ENCODE results near the gene VWA7. TPM values are rescaled to one million over a fixed set of nuclear protein-coding genes. Genes with fewer than 3 reads are reported as not detected.
A peak's percentile ranks its signal among the peaks of the same experiment; 100 is the strongest.

The VWA7 gene
- total RNA-seq, 1 donor: 0.31 TPM

DNA sequence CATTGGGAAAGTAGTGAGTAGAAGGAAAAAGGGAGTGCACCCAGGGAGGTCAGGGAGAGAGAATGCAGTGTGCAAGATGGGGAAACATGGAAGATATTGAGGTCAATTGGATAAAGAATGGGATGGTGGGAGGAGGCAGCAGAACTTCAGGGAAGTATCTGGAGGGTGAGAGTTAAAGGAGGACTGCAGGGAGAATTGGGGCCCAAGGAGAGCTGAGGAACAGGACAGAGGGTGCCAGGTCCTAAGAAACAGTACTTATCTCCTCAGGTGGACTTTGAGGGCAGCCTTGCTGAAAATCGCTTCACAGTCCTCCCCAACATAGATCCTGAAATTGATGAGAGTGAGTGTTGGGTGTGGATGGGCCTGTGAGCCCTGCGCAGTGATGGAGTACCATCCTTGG, 18.8 kb downstream of the VWA7 start:
- no peak overlapping the region for H3K4me3 ChIP-seq (ENCODE audit: low read length)
- H3K9me3 ChIP-seq (ENCODE audit: low read depth, low read length): no peaks in the 10 kb centered on the region
- no peaks in the 10 kb centered on the region for H3K4me1 ChIP-seq (ENCODE audit: insufficient read depth, low read length)
- no peaks in the 10 kb centered on the region for H3K27me3 ChIP-seq (ENCODE audit: insufficient read depth, low read length)

DNA sequence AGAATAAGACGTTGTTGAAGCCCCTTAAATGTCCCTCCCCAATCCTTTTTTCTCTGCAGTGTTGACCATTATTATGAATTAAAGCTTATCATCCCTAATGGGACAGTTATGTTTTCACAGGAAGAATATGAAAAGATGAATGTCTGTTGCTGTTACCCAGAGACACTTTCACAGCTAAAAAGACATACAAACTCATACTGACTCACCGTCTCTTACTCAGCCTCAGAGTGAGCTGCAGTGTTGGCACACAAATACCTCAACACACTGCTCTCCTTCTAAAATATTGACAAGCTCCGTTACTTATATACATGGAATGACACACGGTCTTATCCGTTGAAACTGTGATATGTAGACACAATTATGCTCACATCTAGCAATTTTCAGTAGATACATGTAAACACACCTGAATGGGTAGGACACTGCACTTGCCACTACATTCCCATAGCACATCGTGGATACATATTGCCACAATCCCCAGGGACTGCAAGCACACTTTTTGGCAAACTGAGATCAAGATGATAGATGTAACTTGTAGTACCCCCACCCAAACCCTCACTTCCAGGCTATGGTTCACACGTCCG, 24.3 kb downstream of the VWA7 start:
- no peaks in the 10 kb centered on the region for H3K9me3 ChIP-seq (ENCODE audit: low read depth, low read length)
- no peaks in the 10 kb centered on the region for H3K4me1 ChIP-seq (ENCODE audit: insufficient read depth, low read length)
- no peak overlapping the region for H3K4me3 ChIP-seq (ENCODE audit: low read length)
- no peaks in the 10 kb centered on the region for H3K27me3 ChIP-seq (ENCODE audit: insufficient read depth, low read length)

DNA sequence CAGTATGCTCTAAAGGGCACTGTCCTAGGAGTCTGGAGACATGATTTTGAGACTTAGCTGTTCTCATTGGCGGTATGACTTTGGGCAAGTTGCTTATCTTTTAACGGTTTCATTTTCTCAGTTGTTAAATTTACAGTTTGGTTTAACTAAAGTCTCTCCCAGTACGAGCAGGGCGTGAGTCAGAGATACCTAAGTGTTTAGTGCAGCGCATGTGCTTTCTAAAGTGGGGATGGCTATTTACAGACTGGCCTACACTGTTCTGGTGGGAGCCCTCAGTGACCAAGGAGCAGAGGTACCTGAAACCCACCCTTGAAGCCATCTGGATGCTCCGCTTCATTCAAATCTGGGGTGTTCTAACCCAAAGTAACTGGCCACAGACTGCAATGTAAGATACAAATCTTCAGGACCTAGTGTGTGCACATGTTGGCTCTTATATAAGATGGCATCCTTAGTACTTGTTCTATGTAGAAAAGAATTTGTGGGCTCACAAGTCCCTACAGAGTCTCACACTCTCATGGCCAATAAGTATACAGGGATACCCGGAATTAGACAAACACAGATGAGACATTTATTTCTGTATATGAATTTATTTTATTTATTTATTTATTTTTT, 26.6 kb downstream of the VWA7 start:
- Histone ChIP-seq H3K27me3 (ENCODE audit: insufficient read depth, low read length) (no peaks in the 10 kb centered on the region), H3K9me3 (ENCODE audit: low read depth, low read length) (no peaks in the 10 kb centered on the region), H3K4me1 (ENCODE audit: insufficient read depth, low read length) (no peaks in the 10 kb centered on the region), H3K4me3 (ENCODE audit: low read length) (no peak overlapping the region)

DNA sequence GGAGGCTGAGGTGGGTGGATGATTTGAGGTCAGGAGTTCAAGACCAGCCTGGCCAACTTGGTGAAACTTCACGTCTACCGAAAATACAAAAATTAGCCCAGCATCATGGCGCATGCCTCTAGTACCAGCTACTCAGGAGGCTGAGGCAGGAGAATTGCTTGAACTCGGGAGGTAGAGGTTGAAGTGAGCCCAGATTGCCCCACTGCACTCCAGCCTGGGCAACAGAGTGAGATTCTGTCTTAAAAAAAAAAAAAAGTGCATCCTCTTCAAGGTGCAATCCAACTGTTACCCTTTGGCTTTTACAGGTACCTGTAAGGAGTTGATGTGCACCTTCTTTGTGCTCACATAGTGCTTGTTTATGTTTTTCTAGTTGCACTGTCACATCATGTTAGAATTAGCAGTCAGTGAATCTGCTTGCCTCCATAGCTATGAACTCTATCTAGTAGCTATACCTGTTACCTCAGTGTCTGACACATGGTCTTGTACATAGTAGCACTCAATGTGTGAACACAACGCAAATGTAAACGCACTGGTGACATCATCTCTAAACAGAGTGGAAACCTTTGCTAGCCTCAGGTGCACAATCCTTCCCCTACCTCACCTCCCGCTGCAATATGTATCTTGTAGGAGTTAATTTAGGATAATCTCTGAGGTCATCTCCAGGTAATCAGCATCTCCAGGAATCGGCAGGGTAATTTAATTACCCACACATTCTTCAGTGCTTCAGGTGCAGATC, 27.7 kb downstream of the VWA7 start:
- no peak overlapping the region for H3K4me3 ChIP-seq (ENCODE audit: low read length)
- H3K9me3 ChIP-seq (ENCODE audit: low read depth, low read length): no peaks in the 10 kb centered on the region
- H3K4me1 ChIP-seq (ENCODE audit: insufficient read depth, low read length): no peaks in the 10 kb centered on the region
- no peaks in the 10 kb centered on the region for H3K27me3 ChIP-seq (ENCODE audit: insufficient read depth, low read length)

DNA sequence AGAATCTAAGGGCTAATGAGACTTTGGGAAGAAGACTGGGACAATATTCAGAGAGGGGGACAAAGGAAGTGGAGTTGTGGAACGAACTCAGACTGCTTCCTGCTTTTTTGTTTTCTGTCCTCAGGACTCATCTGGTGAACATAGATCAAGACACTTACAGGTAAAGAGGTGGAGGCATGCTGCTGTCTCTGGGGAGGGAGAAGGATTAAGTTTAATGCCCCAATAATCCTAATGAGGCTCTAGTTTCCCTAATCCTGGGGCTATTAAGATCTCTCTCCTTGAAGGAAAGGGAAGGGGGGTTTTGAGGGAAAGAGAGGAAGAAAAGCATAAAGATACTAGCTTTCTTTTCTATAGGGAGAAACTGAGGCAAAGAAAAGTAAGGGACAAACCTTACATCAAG, 32.7 kb downstream of the VWA7 start:
- no peak overlapping the region for H3K4me3 ChIP-seq (ENCODE audit: low read length)
- H3K27me3 ChIP-seq (ENCODE audit: insufficient read depth, low read length): no peaks in the 10 kb centered on the region
- H3K9me3 ChIP-seq (ENCODE audit: low read depth, low read length): no peaks in the 10 kb centered on the region
- peaks cover 12% of the 10 kb centered on the region for H3K4me1 ChIP-seq (ENCODE audit: insufficient read depth, low read length)

DNA sequence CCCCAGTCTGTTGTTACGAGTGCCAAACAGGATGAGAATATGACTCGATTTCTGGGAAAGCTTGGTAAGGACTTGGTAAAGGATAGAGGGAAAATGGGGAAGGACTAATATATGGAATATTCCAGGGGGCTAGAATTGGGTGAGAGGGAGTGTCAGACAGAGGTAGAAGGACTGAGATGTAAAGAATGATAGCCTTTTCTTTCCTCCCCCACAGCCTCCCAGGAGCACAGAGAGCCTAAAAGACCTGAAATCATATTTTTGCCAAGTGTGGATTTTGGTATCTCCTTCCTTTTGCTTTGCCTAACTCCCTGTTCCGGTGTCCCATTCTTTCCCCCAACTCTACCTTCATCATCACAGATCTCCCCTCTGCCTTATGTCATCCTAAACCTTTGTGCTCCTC, 34.2 kb downstream of the VWA7 start:
- peaks cover 27% of the 10 kb centered on the region for H3K4me1 ChIP-seq (ENCODE audit: insufficient read depth, low read length)
- H3K27me3 ChIP-seq (ENCODE audit: insufficient read depth, low read length): no peaks in the 10 kb centered on the region
- no peaks in the 10 kb centered on the region for H3K9me3 ChIP-seq (ENCODE audit: low read depth, low read length)
- H3K4me3 ChIP-seq (ENCODE audit: low read length): no peak overlapping the region

DNA sequence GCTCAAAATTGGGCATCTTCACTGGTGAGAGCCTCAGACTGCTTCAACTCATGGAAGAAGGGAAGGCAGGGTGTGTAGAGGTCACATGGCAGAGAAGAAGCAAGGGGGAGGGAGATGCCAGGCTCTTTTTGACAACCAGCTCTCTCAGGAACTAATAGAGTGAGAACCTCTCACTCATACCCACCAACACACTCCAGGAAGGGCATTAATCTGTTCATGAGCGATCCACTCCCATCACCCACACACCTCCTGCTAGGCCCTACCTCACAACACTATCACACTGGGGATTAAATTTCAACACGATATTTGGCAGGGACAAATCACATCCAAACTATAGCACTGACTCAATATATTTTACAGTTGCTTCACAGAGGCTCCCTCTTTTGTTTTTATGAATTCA, 35.3 kb downstream of the VWA7 start:
- H3K4me1 ChIP-seq (ENCODE audit: insufficient read depth, low read length): peaks cover 38% of the 10 kb centered on the region
- no peaks in the 10 kb centered on the region for H3K9me3 ChIP-seq (ENCODE audit: low read depth, low read length)
- H3K27me3 ChIP-seq (ENCODE audit: insufficient read depth, low read length): no peaks in the 10 kb centered on the region
- no peak overlapping the region for H3K4me3 ChIP-seq (ENCODE audit: low read length)

DNA sequence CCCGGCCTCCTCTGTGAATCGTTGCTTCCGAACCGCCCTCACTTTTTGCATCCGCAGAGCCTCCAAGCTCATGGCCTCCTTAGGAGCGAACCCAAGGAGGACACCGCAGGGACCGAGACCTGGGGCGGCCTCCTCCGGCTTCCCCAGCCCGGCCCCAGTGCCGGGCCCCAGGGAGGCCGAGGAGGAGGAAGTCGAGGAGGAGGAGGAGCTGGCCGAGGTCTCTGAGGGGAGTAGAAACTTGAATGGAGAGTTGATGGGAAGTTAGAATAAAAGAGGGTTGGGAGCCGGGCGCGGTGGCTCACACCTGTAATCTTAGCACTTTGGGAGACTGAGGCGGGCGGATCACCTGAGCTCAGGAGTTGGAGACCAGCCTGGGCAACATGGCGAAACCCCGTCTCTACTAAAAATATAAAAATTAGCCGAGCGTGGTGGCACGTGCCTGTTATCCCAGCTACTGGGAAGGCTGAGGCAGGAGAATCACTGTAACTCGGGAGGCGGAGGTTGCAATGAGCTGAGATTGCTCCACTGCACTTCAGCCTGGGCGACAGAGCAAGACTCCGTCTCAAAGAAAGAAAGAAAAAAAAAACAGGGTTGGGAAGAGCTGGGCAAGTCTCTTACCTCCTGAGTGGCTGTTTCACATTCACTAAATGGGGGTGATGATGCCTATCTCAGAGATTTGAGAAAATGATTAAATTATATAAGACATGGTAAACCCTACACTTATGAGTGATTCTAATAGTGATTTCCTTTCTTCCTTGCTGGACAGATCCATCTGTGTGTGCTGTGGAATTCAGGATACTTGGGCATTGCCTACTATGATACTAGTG, 36.5 kb downstream of the VWA7 start:
- Histone ChIP-seq H3K4me3 (ENCODE audit: low read length) (peak overlapping the region; percentile 64), H3K4me1 (ENCODE audit: insufficient read depth, low read length) (peaks cover 43% of the 10 kb centered on the region), H3K9me3 (ENCODE audit: low read depth, low read length) (no peaks in the 10 kb centered on the region), H3K27me3 (ENCODE audit: insufficient read depth, low read length) (no peaks in the 10 kb centered on the region)

DNA sequence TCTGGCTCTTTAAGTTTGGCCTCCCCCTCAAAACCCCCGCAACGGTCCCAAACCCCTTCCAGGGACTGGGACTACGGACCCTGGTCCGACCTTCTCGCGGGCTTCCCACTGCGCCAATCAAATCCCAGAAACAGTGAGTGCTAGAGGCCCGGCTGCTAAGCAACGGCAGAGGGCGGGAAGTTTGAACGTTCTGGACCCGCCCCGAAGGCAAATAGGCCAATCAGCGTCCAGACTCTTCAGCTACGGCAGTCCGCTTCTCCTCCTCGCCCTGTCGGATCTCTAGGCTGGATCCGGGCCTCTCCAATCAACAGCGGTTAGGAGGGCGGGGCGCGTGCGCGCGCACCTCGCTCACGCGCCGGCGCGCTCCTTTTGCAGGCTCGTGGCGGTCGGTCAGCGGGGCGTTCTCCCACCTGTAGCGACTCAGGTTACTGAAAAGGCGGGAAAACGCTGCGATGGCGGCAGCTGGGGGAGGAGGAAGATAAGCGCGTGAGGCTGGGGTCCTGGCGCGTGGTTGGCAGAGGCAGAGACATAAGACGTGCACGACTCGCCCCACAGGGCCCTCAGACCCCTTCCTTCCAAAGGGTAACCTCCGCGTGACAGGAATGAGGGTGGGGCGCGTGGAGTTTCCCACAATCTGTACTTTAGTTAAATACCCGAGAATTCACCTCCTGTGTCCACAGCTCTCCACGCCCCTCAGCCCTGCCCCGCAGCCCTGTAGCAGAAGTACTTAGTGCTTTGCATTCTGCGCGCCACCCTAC, 37.3 kb downstream of the VWA7 start, which contains the start of gene MSH5:
Gene MSH5, plus strand, starts transcription at position 367 of the 758 bp plus-strand sequence. CDS start 462 bp downstream, outside the sequence.
- peaks cover 43% of the 10 kb centered on the region for H3K4me1 ChIP-seq (ENCODE audit: insufficient read depth, low read length)
- no peaks in the 10 kb centered on the region for H3K9me3 ChIP-seq (ENCODE audit: low read depth, low read length)
- peak within 1 kb of the TSS; percentile 64 for H3K4me3 ChIP-seq (ENCODE audit: low read length)
- H3K27me3 ChIP-seq (ENCODE audit: insufficient read depth, low read length): no peaks in the 10 kb centered on the region

DNA sequence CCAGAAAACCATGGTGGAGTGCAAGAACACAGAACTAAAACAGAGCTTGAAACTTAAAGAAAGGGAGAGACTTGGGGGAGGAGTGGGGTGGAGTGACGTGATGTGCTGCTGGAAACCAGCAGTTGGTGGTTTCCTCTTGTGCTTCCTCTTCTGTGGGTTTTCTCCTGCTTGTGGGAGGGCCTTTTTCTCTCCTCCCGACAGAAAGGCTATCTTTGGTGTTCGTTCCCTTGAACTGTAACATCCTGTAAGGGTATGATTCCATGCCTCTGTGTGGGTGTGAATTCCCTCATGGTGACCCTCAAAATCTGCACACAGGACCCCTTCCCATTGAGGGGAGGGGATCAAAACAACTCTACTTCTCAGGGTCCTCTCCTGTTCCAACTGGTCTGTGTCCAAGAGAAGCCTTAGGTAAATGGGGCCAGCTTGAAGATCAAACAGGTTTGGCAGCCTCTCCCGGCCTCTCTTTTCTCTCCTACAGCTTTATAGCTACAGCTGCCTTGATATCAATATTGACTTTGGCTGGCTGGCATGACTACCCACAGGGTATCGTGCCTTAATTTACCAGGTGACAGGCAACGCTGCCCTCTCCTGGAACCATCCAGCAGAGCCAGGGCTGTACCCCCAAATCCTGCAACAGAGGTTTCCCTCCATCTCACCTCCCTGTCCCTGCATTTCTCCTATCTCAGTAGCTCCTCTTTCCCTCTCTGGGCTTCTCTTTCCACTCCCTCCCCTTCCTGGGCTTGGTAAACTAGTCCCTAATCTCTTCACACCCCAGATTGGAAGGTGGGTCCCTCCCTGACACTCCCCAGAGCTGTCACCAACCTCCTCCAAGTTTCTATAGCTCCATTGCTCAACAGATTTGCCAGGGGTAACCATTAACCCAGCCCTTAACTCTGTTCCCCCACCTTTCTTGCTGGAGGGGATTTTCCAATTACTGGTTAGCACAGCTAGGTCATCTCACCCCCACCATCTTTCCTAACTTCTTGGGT, 38.8 kb downstream of the VWA7 start:
- Histone ChIP-seq H3K27me3 (ENCODE audit: insufficient read depth, low read length) (no peaks in the 10 kb centered on the region), H3K9me3 (ENCODE audit: low read depth, low read length) (no peaks in the 10 kb centered on the region), H3K4me1 (ENCODE audit: insufficient read depth, low read length) (peaks cover 57% of the 10 kb centered on the region), H3K4me3 (ENCODE audit: low read length) (peak overlapping the region; percentile 9)

DNA sequence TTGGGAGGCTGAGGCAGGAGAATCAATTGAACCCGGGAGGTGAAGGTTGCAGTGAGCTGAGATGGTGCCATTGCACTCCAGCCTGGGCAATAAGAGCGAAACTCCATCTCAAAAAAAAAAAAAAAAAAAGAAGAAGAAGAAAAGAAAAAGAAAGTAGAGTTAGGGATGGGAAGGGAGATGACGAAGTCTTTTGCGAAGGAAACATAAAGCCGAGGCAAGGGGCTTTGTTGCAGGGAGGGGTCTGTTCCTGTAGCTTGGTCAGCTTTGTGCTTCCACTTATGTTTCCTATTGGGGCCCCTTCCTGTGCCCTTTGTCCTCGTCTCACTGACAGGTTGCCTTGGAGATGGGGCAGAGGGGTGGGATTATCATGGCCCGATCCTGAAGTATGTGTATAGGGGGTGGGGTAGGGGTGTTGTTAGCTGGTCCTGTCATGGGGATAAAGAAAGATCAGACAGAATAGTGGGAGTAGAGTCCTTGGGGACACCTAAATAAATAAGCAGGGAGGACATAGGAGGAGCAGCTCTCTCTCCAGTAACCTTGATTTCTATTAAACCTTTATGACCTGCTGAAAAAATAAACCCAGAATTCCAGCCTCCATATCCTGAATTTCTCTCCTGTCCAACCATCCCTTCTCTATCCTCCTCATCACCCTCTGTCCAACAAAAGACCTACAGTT, 39.7 kb downstream of the VWA7 start:
- H3K9me3 ChIP-seq (ENCODE audit: low read depth, low read length): no peaks in the 10 kb centered on the region
- H3K4me3 ChIP-seq (ENCODE audit: low read length): peak overlapping the region; percentile 92
- peaks cover 65% of the 10 kb centered on the region for H3K4me1 ChIP-seq (ENCODE audit: insufficient read depth, low read length)
- H3K27me3 ChIP-seq (ENCODE audit: insufficient read depth, low read length): no peaks in the 10 kb centered on the region

DNA sequence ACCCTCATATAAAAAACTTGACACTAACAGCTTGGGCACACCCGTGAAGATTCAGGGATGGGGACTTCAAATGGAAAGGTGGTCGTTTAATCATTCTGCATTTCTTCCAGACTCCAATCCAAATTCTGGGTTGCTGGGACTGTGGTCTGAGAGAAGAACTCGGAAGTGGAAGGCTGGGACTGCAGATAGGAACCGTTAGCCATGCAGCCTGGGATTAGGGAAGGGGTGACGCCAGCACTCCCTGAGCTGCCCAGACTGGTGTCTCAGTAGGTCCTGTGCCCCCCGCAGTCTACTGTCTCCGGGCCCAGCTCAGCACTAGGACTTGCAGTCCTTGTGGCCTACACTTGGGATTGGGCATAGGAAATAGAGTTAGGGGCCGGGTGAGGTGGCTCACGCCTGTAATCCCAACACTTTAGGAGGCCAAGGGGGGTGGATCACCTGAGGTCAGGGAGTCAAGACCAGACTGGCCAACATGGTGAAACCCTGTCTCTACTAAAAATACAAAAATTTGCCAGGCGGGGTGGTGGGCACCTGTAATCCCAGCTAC, 40.3 kb downstream of the VWA7 start:
- Histone ChIP-seq H3K4me3 (ENCODE audit: low read length) (peak overlapping the region; percentile 92), H3K27me3 (ENCODE audit: insufficient read depth, low read length) (no peaks in the 10 kb centered on the region), H3K9me3 (ENCODE audit: low read depth, low read length) (no peaks in the 10 kb centered on the region), H3K4me1 (ENCODE audit: insufficient read depth, low read length) (peaks cover 71% of the 10 kb centered on the region)
